RCC 7860 (cell line): ENCODE results near the gene CPPED1.

Experiments
- DNase-seq: peaks from one replicate; pipeline ENCODE4 v3.0.0-alpha.2; 2015; ENCODE audit warnings: low spot score
- FAIRE-seq: peaks from 2 replicates; lab custom pipeline; 2012; peaks lifted over from hg19 to GRCh38; lab: Jason Lieb, UNC

Gene CPPED1

GRCh38 chr16:12688951-12689850 lies 114.5 kb downstream of the CPPED1 start:
- FAIRE-seq (no peak), DNase-seq (no peak)

GRCh38 chr16:12685806-12686205 lies 117.9 kb downstream of the CPPED1 start:
- FAIRE-seq = no peak
- no peak for DNase-seq

- FAIRE-seq (no peak), DNase-seq (no peak)
Measured at GRCh38 chr16:12682432-12683165, 121.1 kb downstream of the CPPED1 start.

GRCh38 chr16:12681653-12682052 lies 122.0 kb downstream of the CPPED1 start:
- DNase-seq = no peak
- no peak for FAIRE-seq

- FAIRE-seq = no peak
Measured at GRCh38 chr16:12680531-12680930, 123.2 kb downstream of the CPPED1 start.

GRCh38 chr16:12679660-12680272 lies 123.9 kb downstream of the CPPED1 start:
- FAIRE-seq (no peak), DNase-seq (peak; percentile 48)

More at GRCh38 chr16:12680531-12680930, 123.2 kb downstream of the CPPED1 start:
- no peak for DNase-seq

DNA sequence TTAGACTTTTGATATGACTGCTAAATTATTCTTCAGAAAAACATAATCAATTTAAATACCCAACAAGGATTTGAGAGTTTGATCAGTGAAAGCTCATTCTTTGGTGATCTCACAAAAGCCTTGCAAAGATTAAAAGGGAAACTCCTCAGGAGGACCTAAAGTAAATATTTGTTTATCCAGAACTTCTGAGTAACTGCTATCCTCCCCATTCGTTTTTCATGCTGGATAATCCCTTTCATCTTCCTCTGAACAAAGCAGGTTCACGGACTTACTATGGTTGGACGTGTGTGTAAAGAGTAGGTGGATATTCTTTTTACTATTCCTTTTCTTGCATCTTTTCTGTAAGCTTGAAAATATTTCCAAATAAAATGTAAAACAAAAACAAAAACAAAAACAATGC lies 124.7 kb downstream of the CPPED1 start:
- FAIRE-seq (no peak), DNase-seq (no peak)

GRCh38 chr16:12677502-12677901 lies 126.2 kb downstream of the CPPED1 start:
- DNase-seq = no peak
- FAIRE-seq = no peak

DNA sequence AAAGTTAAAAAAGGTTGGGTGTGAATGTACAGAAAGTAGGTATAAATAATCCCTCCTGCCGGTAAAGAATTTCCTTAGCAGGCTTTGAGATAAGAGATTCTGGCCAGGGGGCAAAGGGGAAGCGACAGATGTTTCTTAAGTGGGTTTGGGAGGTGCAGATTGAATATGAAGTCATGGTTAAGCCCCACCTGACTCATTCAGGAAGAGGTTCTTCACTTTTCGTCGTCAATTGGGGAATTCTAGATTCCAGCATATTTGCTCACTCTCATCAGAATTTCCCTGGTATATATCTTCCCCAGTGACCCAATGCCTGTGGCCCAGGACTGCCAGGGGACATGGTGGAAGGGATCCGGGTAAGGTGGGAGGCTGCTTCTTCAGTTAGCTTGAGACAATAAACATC lies 127.8 kb downstream of the CPPED1 start:
- DNase-seq (peak; percentile 73), FAIRE-seq (no peak)

DNA sequence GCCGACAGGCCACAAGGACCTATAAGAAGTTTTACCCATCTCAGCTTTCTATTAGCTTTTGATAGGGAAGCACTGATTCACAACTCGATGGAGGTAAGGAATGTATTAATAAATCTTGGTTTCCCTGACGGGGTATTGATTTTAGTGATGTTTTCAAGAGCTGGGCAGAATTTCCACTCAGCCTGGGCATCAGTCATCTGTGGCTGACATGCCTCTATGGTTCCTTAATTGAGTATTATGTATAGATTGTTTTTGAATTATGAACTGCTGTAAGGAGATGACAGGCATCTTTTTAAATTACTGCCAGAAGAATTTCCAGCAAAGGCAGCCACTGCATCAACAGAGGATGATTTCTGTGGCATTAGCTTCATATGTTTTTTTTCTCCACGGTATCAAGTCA lies 128.6 kb downstream of the CPPED1 start:
- DNase-seq (no peak), FAIRE-seq (no peak)

- FAIRE-seq (no peak), DNase-seq (no peak)
Measured at GRCh38 chr16:12674524-12674923, 129.2 kb downstream of the CPPED1 start.

DNA sequence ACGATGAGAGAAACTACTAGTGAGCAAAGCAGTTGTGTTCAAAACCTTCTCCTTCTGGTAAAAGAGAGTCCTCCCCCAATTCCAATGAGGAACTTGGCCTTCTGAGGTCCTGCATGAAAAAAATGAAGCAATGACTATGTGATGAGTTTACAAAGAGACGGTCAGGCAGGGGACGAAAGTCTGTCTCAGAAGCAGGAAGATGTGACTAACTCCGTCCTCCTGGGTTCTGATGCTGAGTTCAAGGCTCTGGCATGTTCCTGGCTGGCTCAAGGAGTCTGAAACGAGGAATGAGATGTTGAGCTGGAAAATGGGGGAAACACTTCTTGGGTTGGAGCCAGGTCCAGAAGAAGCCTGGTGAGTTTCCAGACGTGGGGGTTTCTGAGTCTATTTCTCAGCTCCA lies 129.6 kb downstream of the CPPED1 start:
- no peak for FAIRE-seq

DNA sequence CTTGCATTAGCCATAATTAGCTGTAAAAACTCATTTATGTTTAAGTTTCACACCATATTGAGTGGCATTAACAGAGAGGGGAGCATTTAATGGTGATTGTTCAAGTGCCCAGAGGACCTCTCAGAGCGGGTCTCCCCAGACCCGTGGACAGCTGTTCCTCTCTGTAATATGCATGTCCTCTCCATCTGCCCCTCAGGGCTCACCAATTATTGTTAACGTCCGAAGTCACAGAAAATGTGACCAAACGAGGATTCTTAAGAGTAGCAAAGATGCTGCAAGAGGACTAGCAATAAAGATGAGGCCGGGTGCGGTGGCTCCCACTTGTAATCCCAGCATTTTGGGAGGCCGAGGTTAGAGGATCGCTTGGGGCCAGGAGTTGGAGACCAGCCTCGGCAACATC lies 130.2 kb downstream of the CPPED1 start:
- FAIRE-seq = no peak
- DNase-seq = no peak

More for the DNA sequence above, 129.6 kb downstream of the CPPED1 start:
- peak; percentile 76 for DNase-seq

DNA sequence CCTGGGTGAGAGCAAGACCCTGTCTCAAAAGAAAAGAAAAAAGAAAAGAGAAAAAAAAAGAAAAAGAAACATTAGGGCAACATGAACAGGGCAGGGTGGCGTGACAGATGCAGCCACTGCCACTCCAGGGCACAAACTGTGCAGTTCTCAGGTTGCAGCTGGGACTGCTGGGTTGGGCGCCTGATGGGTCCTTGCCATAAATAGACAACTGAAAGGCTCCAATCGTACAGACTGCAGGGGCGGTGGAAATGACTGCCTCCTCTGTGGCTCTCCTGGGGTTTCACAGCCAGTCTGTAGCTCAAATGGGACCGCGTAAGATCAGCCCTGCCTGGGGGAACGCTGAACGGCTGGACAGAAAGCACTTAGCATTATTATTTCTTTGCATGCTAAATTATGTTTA lies 130.7 kb downstream of the CPPED1 start:
- no peak for FAIRE-seq
- DNase-seq = no peak

- DNase-seq = no peak
- FAIRE-seq = no peak
Measured at GRCh38 chr16:12669908-12670307, 133.8 kb downstream of the CPPED1 start.

DNA sequence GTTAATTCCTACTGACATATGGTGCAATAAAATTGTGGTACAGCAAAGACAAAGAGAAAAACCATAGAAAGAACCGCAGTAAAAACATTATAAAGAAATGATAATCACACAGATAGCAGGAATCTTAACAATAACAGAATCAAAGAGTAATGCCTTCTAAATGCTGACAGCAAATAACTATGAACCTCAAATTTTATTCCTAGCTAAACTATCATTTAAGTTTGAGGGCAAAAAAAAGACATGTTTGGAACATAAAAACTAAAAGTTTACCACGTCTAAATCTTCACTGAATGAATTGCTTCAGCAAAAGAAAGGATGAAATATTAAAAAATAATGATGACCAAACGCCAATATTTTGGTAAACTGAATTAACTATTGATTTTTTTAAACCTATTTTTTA lies 135.8 kb downstream of the CPPED1 start:
- DNase-seq = no peak
- FAIRE-seq = no peak

- DNase-seq (no peak), FAIRE-seq (no peak)
Measured at GRCh38 chr16:12664164-12664733, 139.4 kb downstream of the CPPED1 start.

DNA sequence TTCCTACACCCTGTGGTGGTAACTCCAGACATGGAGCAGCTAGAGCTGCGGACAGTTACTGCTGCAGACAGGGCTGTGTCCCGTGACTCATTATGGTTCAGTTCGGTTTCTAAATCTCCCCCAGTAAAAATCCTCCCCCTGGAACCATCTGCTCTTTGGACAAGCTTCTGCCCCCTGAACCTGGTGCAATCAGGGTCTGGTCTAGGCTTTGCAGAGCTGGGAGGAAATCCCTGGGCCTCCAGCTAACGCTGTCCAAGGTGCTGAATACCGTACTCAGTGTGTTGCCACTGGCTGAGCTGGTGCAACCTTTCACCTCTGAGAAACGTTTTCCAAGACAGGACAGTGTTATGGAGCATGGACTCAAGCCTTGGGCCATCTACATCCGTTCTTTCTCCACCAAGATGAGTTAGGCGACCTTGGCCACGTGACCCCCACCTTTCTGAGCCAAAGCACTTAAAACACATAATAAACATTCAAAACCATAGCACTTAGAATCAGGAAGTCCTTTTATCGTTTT lies 142.0 kb downstream of the CPPED1 start:
- DNase-seq = no peak
- FAIRE-seq = no peak

GRCh38 chr16:12659871-12660270 lies 143.8 kb downstream of the CPPED1 start:
- DNase-seq (no peak), FAIRE-seq (no peak)

DNA sequence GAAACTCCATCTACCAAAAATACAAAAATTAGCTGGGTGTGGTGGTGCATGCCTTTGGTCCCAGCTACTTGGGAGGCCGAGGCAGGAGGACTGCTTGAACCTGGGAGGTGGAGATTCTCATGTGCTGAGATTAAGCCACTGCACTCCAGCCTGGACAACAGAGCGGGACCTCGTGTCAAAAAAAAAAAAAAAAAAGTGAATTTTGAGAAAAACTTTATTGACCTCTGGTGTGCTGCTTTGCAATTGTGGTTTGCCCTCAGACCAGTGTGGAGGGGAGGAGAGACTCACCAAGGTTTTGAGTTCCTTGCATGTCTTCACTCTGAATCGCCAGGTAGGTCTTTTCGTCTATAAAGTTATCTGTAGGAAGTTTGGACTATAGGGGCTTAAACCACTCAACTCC lies 145.2 kb downstream of the CPPED1 start:
- DNase-seq (no peak), FAIRE-seq (no peak)

DNA sequence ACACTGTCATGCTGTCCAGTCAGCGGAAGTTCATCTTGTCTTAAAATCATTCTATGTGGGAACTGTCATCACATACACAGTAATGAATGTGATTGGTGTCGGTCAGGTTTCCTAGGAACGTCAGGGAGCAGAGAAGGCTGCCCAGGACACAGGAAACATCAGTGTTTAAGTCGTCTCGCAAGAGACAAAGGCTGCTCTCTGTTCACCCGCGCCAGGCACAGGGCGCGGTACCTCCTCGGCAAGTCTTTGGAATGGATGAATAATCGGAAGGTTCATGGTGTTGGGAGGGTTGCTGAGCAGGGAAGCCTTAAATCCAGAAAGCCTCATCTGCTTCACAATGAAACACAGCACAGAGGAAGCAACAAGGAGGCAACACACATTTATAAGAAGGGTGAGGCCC lies 148.2 kb downstream of the CPPED1 start:
- DNase-seq (no peak), FAIRE-seq (no peak)
